DOHH2 (cell line): Measurements from ENCODE around the gene STARD3.

ENCODE experiments used
- CTCF ChIP-seq: fragments of 200-600 bp; sonication (generic); IDR thresholded peaks from one replicate; pipeline ENCODE4 v1.5.1; 2014; ENCODE audit warnings: antibody characterized with exemption, mild to moderate bottlenecking, low read depth, low read length; ENCODE audit not compliant: poor library complexity, severe bottlenecking
- EZH2phosphoT487 ChIP-seq: fragments of 200-600 bp; sonication (generic); IDR thresholded peaks from 2 replicates; pipeline ENCODE4 v1.6.1; 2017; ENCODE audit warnings: borderline replicate concordance, mild to moderate bottlenecking, antibody characterized with exemption, low read length, moderate library complexity, mixed read lengths

- TF ChIP-seq CTCF (peak; percentile 28), EZH2phosphoT487 (no peak)
These were observed at the start of gene STARD3 for GRCh38 chr17:39636927-39637736.
